PFSK-1 (cell line): ENCODE results near the gene CTBP2.

Experiments used
- FOXP2 ChIP-seq: optimal IDR thresholded peaks from 2 replicates; pipeline ENCODE3; 2011; ENCODE audit warnings: borderline replicate concordance, control low read depth, inconsistent platforms; ENCODE audit not compliant: insufficient read depth; ENCODE audit errors: extremely low read length, extremely low read depth
- POLR2AphosphoS5 ChIP-seq: IDR thresholded peaks from 2 replicates; pipeline ENCODE4 v1.6.1; 2012; ENCODE audit warnings: low read depth, mild to moderate bottlenecking, control low read depth, low read length, moderate library complexity
- REST ChIP-seq, 2 experiments: IDR thresholded peaks; 2 replicates each; pipeline versions ENCODE4 v1.6.1 to v1.8.0; 2011 to 2012; ENCODE audit warnings: low read depth in 2 of 2, low read length in 2 of 2, control low read depth in 1 of 2, inconsistent platforms in 1 of 2, mild to moderate bottlenecking in 1 of 2, moderate library complexity in 1 of 2; ENCODE audit not compliant: insufficient read depth in 1 of 2
- SIN3A ChIP-seq: IDR thresholded peaks from 2 replicates; pipeline ENCODE4 v1.6.1; 2012; ENCODE audit warnings: mild to moderate bottlenecking, low read length, moderate library complexity, borderline replicate concordance; ENCODE audit not compliant: insufficient read depth
- TAF1 ChIP-seq: IDR thresholded peaks from 2 replicates; pipeline ENCODE4 v1.6.1; 2012; ENCODE audit warnings: low read length, control low read depth, borderline replicate concordance; ENCODE audit not compliant: insufficient read depth

The CTBP2 gene

GRCh38 chr10:125156739-125157480 is 3.5 kb downstream of the CTBP2 start:
- TF ChIP-seq POLR2AphosphoS5 = no peak
- TF ChIP-seq FOXP2 = no peak
- TF ChIP-seq TAF1 = no peak
- no peak for TF ChIP-seq SIN3A
- no peak for TF ChIP-seq REST (IDR thresholded peaks at IDR 0.05; ENCODE audit: insufficient read depth in 1 of 2, low read depth in 2 of 2, low read length in 2 of 2)

GRCh38 chr10:125156196-125156595 is 4.2 kb downstream of the CTBP2 start:
- TF ChIP-seq SIN3A (no peak), FOXP2 (no peak), TAF1 (no peak), POLR2AphosphoS5 (no peak), REST (IDR thresholded peaks at IDR 0.05; ENCODE audit: insufficient read depth in 1 of 2, low read depth in 2 of 2, low read length in 2 of 2) (no peak)

GRCh38 chr10:125155101-125155500 is 5.3 kb downstream of the CTBP2 start:
- no peak for TF ChIP-seq REST (IDR thresholded peaks at IDR 0.05; ENCODE audit: insufficient read depth in 1 of 2, low read depth in 2 of 2, low read length in 2 of 2)
- no peak for TF ChIP-seq FOXP2
- TF ChIP-seq SIN3A = no peak
- no peak for TF ChIP-seq TAF1
- TF ChIP-seq POLR2AphosphoS5 = no peak

GRCh38 chr10:125154529-125154928 is 5.8 kb downstream of the CTBP2 start:
- TF ChIP-seq REST (IDR thresholded peaks at IDR 0.05; ENCODE audit: insufficient read depth in 1 of 2, low read depth in 2 of 2, low read length in 2 of 2) = no peak
- no peak for TF ChIP-seq TAF1
- no peak for TF ChIP-seq SIN3A
- TF ChIP-seq POLR2AphosphoS5 = no peak
- no peak for TF ChIP-seq FOXP2
